HG03521 (cell line): ENCODE measurements around the gene DAZAP1.

Experiments
- ATAC-seq: cut with Tn5 transposase; IDR thresholded peaks from one replicate; pipeline ENCODE4 v1.9.1; 2021; ENCODE audit warnings: mild to moderate bottlenecking, moderate library complexity; ENCODE audit not compliant: unreplicated experiment

DAZAP1 gene

GRCh38 chr19:1455002-1455335 is 47.6 kb downstream of the DAZAP1 start:
- ATAC-seq: no peak

- ATAC-seq: no peak
Measured at GRCh38 chr19:1455336-1456120, 48.1 kb downstream of the DAZAP1 start.

GRCh38 chr19:1456121-1456900 is 48.9 kb downstream of the DAZAP1 start:
- no peak for ATAC-seq

- ATAC-seq: no peak
Measured at GRCh38 chr19:1457031-1457739, 49.8 kb downstream of the DAZAP1 start.

- no peak for ATAC-seq
Measured at GRCh38 chr19:1457892-1458291, 50.5 kb downstream of the DAZAP1 start.

- no peak for ATAC-seq
Measured at GRCh38 chr19:1459479-1459878, 52.1 kb downstream of the DAZAP1 start.

- ATAC-seq: no peak
Measured at GRCh38 chr19:1460033-1460995, 52.9 kb downstream of the DAZAP1 start.

- ATAC-seq: no peak
Measured at GRCh38 chr19:1461862-1462261, 54.5 kb downstream of the DAZAP1 start.

GRCh38 chr19:1465191-1466016 is 58.0 kb downstream of the DAZAP1 start:
- ATAC-seq: no peak

GRCh38 chr19:1466018-1466460 is 58.7 kb downstream of the DAZAP1 start:
- ATAC-seq: no peak

GRCh38 chr19:1466461-1467214 is 59.3 kb downstream of the DAZAP1 start:
- no peak for ATAC-seq

- ATAC-seq: no peak
Measured at GRCh38 chr19:1467215-1467489, 59.8 kb downstream of the DAZAP1 start.

GRCh38 chr19:1467490-1468273 is 60.3 kb downstream of the DAZAP1 start:
- ATAC-seq: no peak

GRCh38 chr19:1468274-1468820 is 61.0 kb downstream of the DAZAP1 start:
- ATAC-seq: no peak

GRCh38 chr19:1468821-1469254 is 61.5 kb downstream of the DAZAP1 start:
- ATAC-seq: no peak

- ATAC-seq: no peak
Measured at GRCh38 chr19:1469255-1470054, 62.1 kb downstream of the DAZAP1 start.

- no peak for ATAC-seq
Measured at GRCh38 chr19:1470055-1470304, 62.6 kb downstream of the DAZAP1 start.
